ENCODE measurements around the gene SLC16A1. TPM values are rescaled to one million over a fixed set of nuclear protein-coding genes. Genes with fewer than 3 reads are reported as not detected.
"Not testable (repeated sequence)": the region's sequence is repeated elsewhere in the genome, so short reads cannot be mapped to it uniquely, and the experiment has no call there.

Gene SLC16A1
- total and polyA plus RNA-seq, 11 donors = 60.5 to 192 (median 124) TPM

DNA sequence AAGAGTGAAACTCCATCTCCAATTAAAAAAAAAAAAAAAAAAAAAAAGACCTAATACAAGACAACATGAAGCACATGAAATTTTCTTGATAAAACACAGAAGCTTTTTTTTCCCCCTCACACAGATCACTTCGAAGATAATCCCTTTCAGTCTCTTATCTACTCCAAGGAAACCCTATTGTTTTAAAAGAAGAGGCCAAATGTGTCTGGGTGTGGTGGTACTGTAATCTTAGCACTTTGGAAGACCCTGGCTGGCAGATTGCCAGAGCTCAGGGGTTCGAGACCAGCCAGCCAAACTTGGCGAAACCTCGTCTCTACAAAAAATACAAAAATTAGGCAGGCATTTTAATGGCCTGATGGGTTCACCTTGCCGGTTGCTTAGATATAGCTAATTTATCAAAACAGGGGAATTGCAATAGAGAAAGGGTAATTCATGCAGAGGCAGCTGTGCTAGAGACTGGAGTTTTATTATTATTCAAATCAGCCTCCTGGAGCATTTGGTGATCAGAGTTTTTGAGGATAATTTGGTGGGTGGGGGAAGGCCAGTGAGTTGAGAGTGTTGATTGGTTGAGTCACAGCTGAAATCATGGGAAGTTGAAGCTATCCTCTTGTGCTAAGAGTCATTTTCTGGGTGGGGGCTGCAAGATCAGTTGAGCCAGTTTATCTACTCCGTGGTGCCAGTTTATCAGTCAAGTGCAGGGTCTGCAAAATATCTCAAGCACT lies 62.5 kb downstream of the SLC16A1 start:
- DNase-seq = no peak
- intact Hi-C loops (cut with DNase I) = no loop called here
- Histone ChIP-seq H3K4me3 (no peak overlapping the region), H3K27me3 (no peaks in the 10 kb centered on the region), H3K27ac (no peak overlapping the region), H3K4me1 (no peaks in the 10 kb centered on the region), H3K9me3 (peaks cover 0 to 23% (median 10%) of the 10 kb centered on the region in 12 donors), H3K36me3 (no peaks in the 10 kb centered on the region)
- ATAC-seq = no peak
- 78 to 81% (median 80%) methylated on average over 6 of the region's 6 CpGs for WGBS, 4 donors
- TF ChIP-seq, protein P1, sequence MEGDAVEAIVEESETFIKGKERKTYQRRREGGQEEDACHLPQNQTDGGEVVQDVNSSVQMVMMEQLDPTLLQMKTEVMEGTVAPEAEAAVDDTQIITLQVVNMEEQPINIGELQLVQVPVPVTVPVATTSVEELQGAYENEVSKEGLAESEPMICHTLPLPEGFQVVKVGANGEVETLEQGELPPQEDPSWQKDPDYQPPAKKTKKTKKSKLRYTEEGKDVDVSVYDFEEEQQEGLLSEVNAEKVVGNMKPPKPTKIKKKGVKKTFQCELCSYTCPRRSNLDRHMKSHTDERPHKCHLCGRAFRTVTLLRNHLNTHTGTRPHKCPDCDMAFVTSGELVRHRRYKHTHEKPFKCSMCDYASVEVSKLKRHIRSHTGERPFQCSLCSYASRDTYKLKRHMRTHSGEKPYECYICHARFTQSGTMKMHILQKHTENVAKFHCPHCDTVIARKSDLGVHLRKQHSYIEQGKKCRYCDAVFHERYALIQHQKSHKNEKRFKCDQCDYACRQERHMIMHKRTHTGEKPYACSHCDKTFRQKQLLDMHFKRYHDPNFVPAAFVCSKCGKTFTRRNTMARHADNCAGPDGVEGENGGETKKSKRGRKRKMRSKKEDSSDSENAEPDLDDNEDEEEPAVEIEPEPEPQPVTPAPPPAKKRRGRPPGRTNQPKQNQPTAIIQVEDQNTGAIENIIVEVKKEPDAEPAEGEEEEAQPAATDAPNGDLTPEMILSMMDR (IDR thresholded peaks at IDR 0.05) = no peak
- no peak for TF ChIP-seq POLR2A (IDR thresholded peaks at IDR 0.05)

GRCh38 chr1:112889906-112890305 lies 66.1 kb downstream of the SLC16A1 start:
- ATAC-seq, H3K27ac ChIP-seq, H3K4me3 ChIP-seq, H3K4me1 ChIP-seq, H3K27me3 ChIP-seq, H3K36me3 ChIP-seq, DNase-seq: not testable (repeated sequence)
- WGBS, 4 donors = 97 to 98% (median 97%) methylated on average over 9 of the region's 9 CpGs
- intact Hi-C loops (cut with DNase I) = loop anchor here in 2 of 10 donors (5.0 to 10.0 kb wide), 2 partner anchors 47 to 175 kb away; partner anchors contain the start of gene PPM1J (in 1 of the 2)
- peaks cover 0 to 12% (median 5%) of the 10 kb centered on the region in 12 donors for H3K9me3 ChIP-seq

- TF ChIP-seq POLR2A (IDR thresholded peaks at IDR 0.05) = no peak
- TF ChIP-seq, protein P1 (IDR thresholded peaks at IDR 0.05) = no peak
- 46 to 93% (median 67%) methylated on average over 2 of the region's 2 CpGs for WGBS, 4 donors
These were observed 66.8 kb downstream of the SLC16A1 start for GRCh38 chr1:112889052-112889768.

GRCh38 chr1:112888630-112889029 lies 67.4 kb downstream of the SLC16A1 start:
- TF ChIP-seq, protein P1 (IDR thresholded peaks at IDR 0.05) = no peak
- TF ChIP-seq POLR2A (IDR thresholded peaks at IDR 0.05) = no peak
- WGBS, 4 donors = 56 to 84% (median 70%) methylated on average over 2 of the region's 2 CpGs
- no peak overlapping the region for H3K4me3 ChIP-seq
- H3K4me1 ChIP-seq = no peaks in the 10 kb centered on the region
- H3K36me3 ChIP-seq = no peaks in the 10 kb centered on the region
- ATAC-seq (no peak), DNase-seq (no peak)
- peaks cover 0 to 9% (median 4%) of the 10 kb centered on the region in 12 donors for H3K9me3 ChIP-seq
- intact Hi-C loops (cut with DNase I) = loop anchor here in 2 of 10 donors (5.0 to 10.0 kb wide), 2 partner anchors 49 to 174 kb away; partner anchors contain the start of gene PPM1J (in 1 of the 2)
- no peak overlapping the region for H3K27ac ChIP-seq
- no peaks in the 10 kb centered on the region for H3K27me3 ChIP-seq

More at GRCh38 chr1:112889052-112889768, 66.8 kb downstream of the SLC16A1 start:
- intact Hi-C loops (cut with DNase I) = loop anchor here in 2 of 10 donors (5.0 to 10.0 kb wide), 2 partner anchors 48 to 174 kb away; partner anchors contain the start of gene PPM1J (in 1 of the 2)
- ATAC-seq = no peak
- Histone ChIP-seq H3K4me1 (no peaks in the 10 kb centered on the region), H3K4me3 (no peak overlapping the region), H3K27me3 (no peaks in the 10 kb centered on the region), H3K9me3 (peaks cover 0 to 12% (median 5%) of the 10 kb centered on the region in 12 donors), H3K27ac (no peak overlapping the region), H3K36me3 (no peaks in the 10 kb centered on the region)
- DNase-seq = no peak
